ENCODE results near the gene SLC2A13. TPM values are rescaled to one million over a fixed set of nuclear protein-coding genes. Genes with fewer than 3 reads are reported as not detected.

SLC2A13 gene
- total RNA-seq, 1 experiment from 2014 or later = 7.0 TPM

GRCh38 chr12:39928181-39928899 is 177.5 kb downstream of the SLC2A13 start:
- H2BK5ac ChIP-seq (ENCODE audit: insufficient read length, low read length) = no peak overlapping the region
- no peak overlapping the region for H4K5ac ChIP-seq (ENCODE audit: insufficient read length, low read depth, low read length)
- no peak overlapping the region for H3K18ac ChIP-seq (ENCODE audit: insufficient read length, low read depth, low read length)
- H3K23ac ChIP-seq (ENCODE audit: insufficient read length, low read depth, low read length) = no peak overlapping the region
- no peaks in the 10 kb centered on the region for H3K79me2 ChIP-seq (ENCODE audit: insufficient read depth, low read length)
- H2BK20ac ChIP-seq (ENCODE audit: low read depth, low read length, poor library complexity, severe bottlenecking) = no peak overlapping the region
- H3T11ph ChIP-seq (ENCODE audit: low read length) = no peak overlapping the region
- no peaks in the 10 kb centered on the region for H3K79me1 ChIP-seq (ENCODE audit: insufficient read depth, low read depth, low read length, poor library complexity, severe bottlenecking)
- H2BK15ac ChIP-seq (ENCODE audit: low read depth, low read length) = no peak overlapping the region
- WGBS (ENCODE audit: extremely low coverage, insufficient read length, low lambda C conversion rate) = no CpG with 5 or more reads among the region's 1 CpG
- Mint-ChIP-seq H3K27ac (no peak overlapping the region), H3K36me3 (ENCODE audit: insufficient read depth in 1 of 3, low read depth in 3 of 3) (no peaks in the 10 kb centered on the region), H3K4me3 (no peak overlapping the region), H3K4me1 (peaks cover 10 to 11% of the 10 kb centered on the region in 2 experiments), H3K27me3 (ENCODE audit: low read depth) (no peaks in the 10 kb centered on the region), H3K9me3 (no peaks in the 10 kb centered on the region)
- H3K23me2 ChIP-seq (ENCODE audit: insufficient read length, low read depth, low read length, poor library complexity, severe bottlenecking) = no peaks in the 10 kb centered on the region
- H3K9me3 ChIP-seq (ENCODE audit: control insufficient read depth, low read depth, low read length) = no peaks in the 10 kb centered on the region
- H4K8ac ChIP-seq (replicated peaks; ENCODE audit: insufficient read length, low read depth, low read length) = no peak overlapping the region
- H4K20me1 ChIP-seq (ENCODE audit: control insufficient read depth, insufficient read depth, insufficient read length) = no peaks in the 10 kb centered on the region
- no peaks in the 10 kb centered on the region for H3K27me3 ChIP-seq (ENCODE audit: insufficient read depth, low read length)
- no peak overlapping the region for H4K91ac ChIP-seq (ENCODE audit: insufficient read length, low read depth, low read length)
- no peak for TF ChIP-seq CTCF (conservative IDR thresholded peaks at IDR 0.05)
- no peak overlapping the region for H3K4me2 ChIP-seq (ENCODE audit: insufficient read depth, insufficient read length, low read length)
- no peak overlapping the region for H3K14ac ChIP-seq (ENCODE audit: insufficient read depth, low read length)
- H3K4ac ChIP-seq (ENCODE audit: low read depth, low read length) = no peak overlapping the region
- H3K9ac ChIP-seq (ENCODE audit: extremely low read depth, insufficient read length, low read length) = no peak overlapping the region
- no peak overlapping the region for H2AFZ ChIP-seq (ENCODE audit: low read length)
- H3K4me1 ChIP-seq (ENCODE audit: insufficient read depth, low read length) = no peaks in the 10 kb centered on the region
- DNase-seq = no peak
- H2BK12ac ChIP-seq (ENCODE audit: insufficient read length, low read depth, low read length) = no peak overlapping the region
- no peak overlapping the region for H2BK120ac ChIP-seq (ENCODE audit: low read depth, low read length, poor library complexity, severe bottlenecking)
- no peak overlapping the region for H3K56ac ChIP-seq (ENCODE audit: insufficient read length, low read depth, low read length)
- no peak overlapping the region for H3K27ac ChIP-seq (ENCODE audit: insufficient read length, low read depth, low read length)
- H2AK5ac ChIP-seq (ENCODE audit: insufficient read length, low read length) = no peak overlapping the region
